ENCODE data around the gene TCIRG1.

The TCIRG1 gene

DNA sequence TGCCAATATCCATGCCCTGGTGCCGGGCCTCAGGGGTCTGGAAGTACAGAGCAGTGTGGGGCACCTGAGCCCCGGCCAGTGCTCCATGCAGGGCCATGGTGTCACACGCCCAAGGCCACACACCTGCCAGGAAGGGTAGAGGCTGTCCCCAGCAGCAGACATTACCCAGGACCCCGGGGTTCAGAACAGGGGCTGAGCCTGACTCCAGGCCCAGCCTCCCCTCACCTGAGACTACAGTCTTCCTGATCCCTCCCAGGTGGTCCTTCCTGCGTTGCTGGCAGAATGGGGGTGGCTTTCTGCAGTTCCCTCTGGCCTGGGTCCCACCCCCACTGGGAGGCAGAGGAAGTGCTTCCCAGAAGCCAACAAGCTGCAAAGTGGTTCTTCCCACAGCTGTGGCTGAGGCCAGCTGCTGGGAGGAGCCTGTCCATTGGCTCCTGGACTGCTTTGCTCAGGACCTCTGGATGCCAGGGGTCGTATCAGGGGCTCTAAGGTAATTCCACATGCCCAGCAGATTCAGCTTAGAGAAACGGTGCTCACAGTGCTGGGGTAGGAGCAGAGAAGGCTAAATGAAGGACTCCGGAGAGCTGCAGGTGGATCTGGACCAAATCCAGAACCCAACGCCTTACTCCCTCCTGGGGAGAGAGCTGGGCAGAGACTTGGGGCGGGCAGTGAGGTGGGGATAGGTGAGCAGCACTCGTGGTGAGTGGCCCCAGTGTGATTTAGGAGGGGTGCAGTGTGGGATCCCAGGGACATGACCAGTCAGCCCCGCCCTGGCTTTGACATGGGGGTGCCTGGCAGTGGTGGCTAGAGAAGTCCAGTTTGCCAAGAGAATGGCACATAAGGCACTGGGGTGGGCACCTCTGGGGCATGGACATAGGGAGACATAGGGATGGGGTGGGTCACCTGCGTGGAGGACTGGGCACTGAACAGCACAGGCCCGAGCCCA lies 12.6 kb downstream of the TCIRG1 start:
- DNase-seq: no peak

DNA sequence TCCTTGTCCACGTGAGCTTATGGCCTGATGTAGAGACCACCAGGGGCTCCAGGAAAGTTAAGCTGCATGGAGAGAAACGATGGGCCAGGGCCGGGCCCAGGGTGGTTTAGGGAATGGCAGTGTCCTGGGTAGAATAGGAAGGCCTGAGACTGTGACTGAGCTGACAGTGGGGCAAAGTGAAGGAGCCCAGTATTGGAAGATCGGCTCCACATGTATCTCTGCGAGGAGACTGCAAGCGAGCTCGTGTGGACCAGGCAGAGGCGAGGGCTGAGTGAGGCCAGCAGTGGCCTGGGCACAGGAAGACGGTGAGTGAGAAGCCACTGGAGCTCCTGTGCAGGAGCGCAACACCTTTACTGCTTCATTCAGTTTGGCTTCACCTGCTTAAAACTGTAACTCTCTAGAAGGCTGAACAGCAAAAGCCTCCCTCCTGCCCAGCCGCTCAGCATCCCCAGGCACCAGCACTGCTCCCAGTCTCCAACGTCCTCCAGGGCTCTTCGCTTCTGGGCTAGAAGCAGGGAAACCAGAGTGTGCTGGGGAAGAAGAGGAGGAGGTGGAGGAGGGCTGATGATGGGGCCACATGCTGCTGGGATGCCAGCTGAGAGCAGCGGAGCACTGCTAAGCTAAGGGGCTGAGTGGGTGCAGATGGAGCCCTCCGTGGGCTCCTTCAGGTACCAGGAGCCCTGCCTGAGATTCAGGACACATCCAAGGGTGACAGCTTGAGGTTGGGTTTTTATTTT lies 13.5 kb downstream of the TCIRG1 start:
- DNase-seq: no peak

DNA sequence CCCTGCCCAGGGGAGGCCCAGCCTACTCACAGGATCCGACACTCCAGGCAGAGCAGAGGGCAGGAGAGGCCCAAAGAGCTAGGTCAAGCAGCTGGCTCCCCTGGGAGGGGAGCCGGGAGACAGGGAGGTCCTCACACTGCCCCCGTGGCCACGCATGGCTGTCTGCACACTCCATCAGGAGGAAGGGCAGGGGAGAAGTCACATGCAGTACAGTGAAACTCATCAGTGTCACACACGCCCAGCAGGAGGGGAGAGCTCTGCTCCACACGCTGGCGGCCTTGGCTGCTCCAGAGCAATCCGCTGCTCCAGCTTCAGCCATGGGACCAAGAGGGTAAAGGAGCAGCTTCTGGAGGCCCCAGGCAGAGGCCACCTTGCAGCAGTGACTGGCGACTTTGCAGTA lies 14.3 kb downstream of the TCIRG1 start:
- DNase-seq: no peak

DNA sequence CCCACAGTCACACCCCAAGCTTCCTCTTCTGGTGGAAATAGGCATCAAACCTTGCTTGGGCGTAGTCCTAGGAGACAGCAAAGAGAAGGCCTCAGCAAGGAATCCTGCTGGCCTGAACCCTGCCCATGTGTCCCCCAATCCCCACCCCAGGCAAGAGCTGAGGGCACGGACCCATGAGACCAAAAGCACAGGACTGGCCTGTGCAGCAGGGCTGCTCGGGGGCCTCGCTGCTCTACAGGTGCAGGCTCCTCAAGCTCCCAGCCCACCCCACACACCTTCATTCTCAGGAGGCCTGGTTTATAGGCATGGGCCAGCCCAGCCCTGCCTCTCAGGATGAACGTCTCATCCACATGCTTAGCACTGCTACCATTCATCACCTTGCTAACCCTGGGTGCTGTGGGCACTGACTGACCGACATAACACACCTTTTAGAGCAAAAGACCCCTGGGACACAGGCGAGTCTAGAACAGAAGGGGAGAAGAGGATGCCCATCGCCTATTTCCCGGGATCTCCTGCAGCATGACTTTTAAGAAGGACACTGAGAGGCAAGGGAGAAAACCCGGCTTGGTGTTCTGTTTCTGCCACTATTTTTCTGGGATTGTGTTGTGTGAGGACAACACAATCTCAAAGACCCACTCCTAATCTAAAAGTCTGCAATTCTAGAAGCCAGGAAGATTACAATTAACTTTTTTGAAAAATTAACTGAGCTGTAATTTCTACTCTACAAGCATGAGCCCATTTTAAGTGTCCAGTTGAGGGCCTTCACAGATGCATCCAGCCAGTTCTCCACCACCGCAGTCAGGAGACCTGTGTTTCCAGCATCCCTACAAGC lies 15.4 kb downstream of the TCIRG1 start:
- DNase-seq: no peak

DNA sequence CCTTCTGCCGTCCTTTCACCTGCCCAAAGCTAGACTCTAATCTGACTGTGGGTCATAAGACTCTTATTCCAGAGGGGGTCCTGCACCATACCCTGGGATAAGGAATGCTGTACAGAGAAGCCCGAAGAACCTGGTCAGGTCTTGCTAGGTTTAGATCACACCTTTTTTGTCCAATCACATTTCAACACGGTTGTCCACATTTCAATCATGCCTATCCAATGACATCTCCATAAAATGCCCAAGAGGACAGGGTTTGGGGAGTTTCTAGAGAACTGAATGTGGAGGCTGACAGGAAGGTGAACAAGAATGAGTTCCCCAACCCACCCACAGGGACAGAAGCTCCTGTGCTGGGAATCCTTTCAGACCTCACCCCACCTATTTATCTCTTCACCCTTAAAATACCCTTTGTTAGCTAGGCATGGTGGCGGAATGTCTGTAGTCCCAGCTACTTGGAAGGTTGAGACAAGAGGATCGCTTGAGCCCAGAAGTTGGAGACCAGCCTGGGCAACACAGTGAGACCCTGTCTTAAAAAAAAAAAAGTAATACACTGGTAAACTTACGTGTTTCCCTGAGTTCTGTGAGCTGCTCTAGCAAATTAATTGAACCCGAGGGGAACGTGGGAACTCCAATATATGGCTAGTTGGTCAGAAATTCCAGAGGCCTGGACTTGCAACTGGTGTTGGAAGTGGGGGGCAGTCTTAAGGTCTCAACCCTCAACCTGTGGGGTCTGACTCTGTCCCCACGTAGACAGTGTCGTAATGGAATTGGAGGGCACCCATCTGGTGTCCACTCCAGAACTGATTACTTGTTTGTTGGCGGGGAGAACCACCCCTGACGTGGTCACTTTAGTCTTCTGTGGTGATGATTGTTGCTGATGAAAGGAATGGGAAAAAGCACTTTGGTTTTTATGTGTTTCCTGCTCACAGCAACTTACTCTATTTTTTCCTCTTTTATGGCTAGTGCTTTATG lies 17.8 kb downstream of the TCIRG1 start:
- no peak for DNase-seq

DNA sequence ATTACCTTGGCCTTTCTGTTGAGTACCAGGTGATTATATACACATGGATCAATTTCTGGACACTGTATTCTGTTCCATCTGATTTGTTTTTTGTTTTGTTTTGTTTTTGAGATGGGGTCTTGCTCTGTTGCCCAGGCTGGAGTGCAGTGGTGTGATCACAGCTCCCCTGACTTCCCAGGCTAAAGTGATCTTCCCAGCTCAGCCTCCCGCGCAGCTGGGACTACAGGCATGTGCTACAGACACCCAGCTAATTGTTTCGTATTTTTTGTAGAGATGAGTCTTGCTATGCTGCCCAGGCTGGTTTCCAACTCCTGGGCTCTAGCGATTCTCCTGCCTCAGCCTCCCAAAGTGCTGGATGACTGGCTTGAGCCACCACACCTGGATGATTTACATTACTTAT lies 19.0 kb downstream of the TCIRG1 start:
- no peak for DNase-seq

DNA sequence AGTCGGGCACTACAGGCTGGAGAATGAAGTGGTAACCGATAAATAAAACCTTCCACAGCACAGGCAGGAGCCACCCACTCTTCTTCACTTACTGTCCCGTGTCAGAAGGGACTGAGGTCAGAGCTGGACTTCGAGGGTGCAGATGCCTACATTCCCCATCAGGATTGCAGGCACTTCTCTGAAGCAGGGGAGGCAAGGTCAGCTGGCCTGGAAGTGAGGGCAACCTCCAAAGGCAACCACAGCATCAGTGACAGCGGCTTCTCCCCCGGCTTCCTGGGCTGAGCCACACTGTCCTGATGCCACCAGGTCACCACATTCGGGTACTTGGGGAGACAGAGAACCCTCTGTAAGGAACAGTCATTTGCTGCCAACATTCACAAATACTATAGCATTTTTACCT lies 22.7 kb downstream of the TCIRG1 start:
- no peak for DNase-seq

DNA sequence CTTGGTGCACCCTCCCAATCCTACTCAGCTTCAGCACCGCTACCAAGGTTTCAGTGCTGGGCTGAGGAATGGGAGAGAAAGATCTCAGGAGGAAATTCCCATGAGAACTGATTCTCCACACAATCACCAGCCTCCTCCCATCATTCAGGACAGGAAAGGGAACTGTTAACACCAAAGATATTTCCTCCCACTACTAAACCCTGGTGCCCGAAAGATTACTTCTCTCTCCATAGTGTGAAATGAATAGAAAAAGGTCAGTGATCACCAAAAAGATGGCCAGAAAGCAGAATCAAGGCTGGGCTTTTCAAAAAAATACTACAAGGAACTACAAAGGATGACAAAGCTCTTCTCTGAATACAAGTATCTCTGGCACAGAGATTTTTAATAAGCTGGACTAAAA lies 26.1 kb downstream of the TCIRG1 start:
- no peak for DNase-seq

DNA sequence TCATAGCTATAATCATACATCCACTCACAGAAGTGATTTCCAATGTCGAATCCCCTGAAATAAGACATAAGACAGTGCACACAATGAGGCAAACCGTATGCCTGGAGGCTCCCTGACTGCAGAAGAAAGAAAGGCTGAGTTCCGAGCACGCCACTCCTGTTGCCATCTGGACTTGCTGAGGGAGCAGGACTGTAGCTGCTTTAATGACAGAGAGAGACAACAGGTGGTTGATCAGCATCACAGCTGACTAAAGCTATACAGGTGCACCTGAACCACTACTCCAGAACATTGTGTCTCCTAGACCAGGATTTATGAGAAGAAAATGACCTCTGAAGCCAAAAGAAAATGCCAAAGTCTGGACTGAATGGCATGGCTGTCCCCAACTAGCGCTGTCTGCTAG lies 27.0 kb downstream of the TCIRG1 start:
- no peak for DNase-seq

DNA sequence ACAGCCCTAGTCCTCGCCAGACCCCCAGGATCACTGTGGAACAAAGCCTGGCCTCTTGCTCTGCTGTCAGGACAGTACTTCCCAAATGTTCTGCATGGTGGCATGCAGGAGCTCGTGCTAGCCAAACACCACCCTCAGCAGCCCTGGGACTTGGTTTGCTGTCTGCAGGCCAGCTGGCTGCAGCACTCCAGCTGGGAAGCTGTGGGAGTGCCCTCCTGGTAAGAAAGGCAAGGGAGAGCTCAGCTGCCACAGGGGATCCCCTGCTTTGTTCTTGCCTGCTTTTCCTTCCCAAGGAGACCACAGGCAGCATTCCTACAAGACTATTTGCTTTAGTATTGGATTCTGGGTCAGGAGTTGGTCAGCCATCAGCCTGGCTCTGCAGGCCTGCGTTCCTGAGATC lies 27.9 kb downstream of the TCIRG1 start:
- no peak for DNase-seq

DNA sequence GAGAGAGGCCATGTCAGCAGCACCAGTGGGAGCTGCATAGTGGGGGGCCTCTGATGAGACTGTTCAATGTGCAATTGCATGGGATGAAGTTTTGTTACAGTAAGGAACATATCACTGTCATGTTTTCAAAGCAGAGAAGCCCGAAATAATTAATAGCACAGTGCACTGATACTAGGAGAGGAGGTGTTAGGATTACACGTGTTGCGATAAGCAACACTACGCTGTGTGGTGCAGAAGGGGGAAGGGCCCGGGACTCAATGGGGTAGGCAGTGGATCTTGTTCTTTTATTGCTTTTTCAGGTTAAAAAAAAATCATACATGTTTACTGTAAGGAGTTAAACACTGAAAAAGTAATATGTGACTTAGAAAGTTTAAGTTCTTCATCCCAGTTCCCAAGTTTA lies 29.2 kb downstream of the TCIRG1 start:
- DNase-seq: no peak

DNA sequence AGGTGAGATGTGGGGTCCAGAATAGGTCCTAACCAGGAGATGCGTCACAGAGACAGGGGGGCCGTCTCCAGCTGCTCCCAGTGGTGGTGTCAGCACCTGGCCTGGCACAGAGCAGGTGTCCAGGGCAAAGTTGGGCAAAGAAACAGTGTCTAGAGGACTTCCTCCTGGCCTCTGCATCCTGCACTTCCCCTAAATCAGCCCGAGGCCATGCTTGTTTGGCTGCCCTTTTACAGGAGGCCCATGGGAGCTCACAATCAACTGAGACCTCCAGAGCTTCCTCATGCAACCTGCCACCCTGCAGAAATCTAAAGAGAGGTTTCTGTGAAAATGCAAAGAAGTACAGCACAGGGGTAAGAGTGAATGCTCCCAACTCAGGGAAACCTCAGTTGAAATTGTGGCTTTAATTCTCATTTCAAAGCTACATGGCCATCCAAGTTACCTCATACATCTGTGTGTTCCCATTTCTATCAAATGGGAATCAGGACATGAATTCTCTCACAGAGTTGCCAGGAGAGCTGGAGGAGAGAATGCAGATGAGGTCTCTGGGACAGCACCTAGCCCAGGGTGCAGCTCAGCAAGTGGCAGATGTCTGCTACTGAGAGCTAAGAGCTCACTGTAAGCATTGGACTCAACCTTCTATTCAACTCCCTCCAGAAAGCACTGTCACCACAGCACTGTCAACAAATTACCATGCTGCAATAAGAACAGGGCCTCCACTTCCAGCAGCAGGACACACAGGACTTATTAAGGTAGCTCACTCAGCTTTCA lies 32.6 kb downstream of the TCIRG1 start:
- no peak for DNase-seq

DNA sequence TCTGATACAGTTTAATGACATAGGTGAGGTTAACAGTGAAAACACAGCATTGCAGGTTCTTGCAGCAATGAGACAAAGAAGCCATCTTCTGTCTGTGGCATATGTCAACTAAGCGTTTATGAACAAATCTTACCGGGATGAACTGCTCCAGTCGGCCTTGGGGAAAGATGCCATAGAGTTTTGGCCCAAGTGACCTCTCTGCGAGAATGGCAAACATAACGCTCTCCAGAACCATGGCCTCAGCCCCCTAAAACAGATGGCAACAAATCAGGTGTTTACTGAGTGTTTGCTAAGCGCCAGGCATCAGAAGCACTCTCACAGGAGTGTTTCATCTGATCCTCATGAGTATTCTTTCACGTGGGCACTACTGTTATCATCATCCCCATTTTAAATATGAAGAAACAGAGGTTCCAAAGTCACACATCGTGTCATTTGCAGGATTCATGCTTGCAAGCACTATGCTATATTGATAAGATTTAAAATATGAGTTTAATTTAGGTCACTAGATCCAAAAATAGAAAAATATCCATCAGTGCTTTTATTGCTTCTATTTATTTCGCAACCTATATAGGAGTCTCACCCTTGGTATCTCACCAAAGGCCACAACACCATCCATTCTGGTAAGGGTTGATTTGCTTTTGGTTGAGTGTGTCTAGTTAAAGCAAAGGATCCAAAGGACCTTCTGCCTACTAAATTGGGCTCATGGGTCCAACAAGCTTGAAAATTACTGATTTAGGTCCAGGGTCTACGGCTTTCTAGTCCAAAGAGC lies 35.9 kb downstream of the TCIRG1 start:
- DNase-seq: no peak

DNA sequence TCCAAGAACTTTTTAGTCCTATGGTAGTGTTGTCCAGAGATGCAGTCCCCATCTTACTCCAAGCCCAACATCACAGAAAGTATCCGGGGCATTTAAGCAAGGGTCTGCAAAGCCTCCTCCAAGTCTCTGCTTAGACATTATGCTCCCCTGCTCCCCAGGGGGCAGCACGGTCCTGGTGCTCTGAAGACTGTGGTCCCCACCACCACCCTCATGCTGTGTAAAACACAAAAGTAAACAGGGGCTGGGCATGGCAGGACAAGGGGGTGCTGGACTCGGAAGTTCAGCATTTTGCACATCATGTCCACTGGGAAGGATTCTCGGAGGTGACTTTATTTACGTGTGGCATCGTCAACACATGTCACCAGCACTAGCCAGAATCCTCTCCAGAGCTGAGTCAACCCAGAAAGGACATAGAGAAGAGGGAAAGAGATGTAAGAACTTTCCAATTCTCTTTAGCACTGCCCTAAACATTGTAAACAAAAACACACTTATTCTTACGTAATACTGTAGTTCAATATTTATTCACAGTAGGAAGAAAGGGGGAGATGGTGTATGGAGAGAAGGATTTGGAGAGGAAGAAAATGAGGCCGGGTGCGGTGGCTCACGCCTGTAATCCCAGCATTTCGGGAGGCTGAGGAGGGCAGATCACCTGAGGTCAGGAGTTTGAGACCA lies 37.7 kb downstream of the TCIRG1 start:
- DNase-seq: no peak

DNA sequence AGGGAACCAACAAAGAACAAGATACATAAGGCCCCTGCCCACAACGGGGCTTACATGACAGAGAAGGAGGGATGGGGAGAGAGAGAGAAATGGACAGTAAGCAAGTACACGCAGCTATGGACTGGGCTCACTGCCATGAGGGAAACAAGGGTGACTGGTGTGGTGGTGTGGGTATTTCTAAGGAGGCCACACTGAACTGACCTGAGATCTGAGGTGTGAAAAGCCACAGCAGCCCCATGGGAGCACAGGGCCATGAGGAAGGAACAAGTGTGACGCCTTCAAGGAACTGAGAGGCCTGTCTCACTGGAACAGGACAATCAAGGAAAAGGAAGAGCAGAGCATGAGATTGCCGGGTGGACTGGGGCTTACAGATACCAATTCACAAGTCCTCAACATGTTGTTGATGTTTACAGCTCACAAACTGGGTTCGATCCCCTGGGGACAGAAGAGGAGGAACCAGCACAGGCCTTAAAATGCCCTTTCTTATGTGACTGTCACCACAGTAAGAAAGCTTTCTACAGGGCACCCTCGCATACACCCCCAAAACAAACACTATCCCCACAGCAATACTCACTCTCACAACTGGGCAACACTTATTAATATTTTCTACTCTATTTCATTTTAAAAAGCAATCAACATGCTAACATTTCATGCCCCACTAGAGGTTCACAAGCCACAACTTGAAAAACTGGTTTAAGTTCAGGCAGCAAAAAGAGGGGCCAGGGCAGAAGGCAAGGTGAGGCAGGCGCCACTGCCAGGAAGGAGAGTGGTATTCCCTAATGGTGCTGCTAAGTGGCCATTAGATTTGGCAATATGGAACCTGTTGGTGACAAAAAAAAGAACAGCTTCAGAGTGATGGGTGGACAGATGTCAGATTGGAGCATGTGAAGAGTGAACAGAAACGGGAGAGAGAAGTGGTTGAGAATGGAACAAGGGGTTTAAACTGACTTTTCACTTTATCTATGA lies 39.1 kb downstream of the TCIRG1 start:
- DNase-seq: no peak

DNA sequence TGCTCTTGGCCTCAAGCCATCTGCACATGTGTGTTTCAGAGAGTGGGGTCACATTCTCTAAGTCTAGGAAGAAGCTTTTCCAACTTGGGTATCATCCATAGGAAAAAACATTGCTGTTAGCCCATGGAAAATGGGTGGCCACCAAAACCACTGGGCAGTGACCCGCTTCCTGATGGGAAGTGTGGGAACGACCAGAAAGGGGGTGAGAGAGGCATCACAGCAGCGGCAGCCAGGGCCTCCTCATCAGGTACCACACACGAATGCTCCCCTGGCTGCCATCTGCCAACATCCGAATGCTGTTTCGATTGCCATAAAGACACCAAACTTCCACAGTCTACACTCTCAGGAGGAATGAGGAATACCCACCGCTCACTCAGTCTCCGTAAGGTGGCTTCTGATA lies 42.0 kb downstream of the TCIRG1 start:
- DNase-seq: no peak

DNA sequence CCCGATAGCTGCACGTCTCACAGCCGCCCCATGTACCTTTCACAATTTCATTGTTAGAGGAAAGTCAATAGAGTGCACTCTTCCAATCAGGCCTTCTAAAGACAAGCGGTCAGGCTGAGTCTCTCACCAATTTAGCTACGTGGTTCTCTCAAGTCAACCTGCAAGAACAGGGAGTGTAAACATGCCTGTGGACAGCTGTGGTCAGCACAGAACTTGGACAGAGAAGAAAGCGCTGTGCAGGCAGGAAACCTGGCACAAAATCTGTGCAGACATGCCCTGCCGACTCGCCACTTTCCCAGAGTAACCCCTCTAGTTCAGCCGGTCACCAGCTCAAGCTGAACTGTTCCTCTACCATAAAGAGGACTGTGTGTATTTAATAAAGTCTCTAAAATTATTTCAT lies 42.9 kb downstream of the TCIRG1 start:
- DNase-seq: no peak

DNA sequence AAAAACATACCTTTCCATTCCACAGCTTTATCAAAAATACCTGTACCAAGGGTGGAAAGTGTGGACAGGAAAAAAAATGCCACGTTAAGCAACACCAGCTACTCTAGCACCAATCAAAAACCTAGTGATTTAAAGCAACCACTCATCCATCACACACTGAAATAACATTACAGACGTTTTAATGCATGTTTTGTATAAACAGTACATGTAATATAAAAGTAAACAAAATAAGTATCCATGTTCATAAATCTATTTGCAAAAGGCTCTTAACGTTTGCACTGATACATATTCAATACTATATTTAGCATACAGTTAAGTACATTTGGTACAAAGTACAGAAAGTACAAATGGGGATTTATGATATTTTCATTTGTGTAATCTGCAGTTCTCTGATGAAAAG lies 43.7 kb downstream of the TCIRG1 start:
- no peak for DNase-seq

DNA sequence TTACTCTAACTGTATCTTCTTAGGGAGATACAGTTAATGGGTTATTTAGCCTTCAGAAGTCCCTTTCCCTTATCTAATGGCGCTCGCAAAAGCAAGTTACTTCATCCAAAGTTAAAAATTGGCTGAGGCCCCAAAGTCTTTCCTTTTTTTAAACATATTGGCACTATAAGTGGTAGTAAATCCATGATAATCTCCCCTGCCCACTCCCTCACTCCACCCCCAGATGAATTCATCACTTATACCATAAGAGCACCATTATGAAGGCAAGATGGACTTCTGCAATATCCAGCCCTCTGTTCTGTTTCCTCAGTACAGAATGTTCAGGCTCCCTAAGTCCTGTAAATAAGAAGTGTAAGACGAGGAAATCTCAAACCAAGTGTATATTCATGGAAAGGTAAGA lies 44.7 kb downstream of the TCIRG1 start:
- DNase-seq: no peak
